Measurements from ENCODE around the gene ASB5.
"Not testable (repeated sequence)": the region's sequence is repeated elsewhere in the genome, so short reads cannot be mapped to it uniquely, and the experiment has no call there.

Gene ASB5

GRCh38 chr4:176230836-176231235, 38.2 kb downstream of the ASB5 start:
- ATAC-seq (replicated peaks) = no peak
- Mint-ChIP-seq H3K9me3 (no peaks in the 10 kb centered on the region), H3K27me3 (peaks cover 47 to 60% of the 10 kb centered on the region in 2 donors), H3K4me1 (ENCODE audit: low read depth in 2 of 2) (no peaks in the 10 kb centered on the region), H3K4me3 (no peak overlapping the region), H3K27ac (no peak overlapping the region), H3K36me3 (ENCODE audit: insufficient read depth) (no peaks in the 10 kb centered on the region)
- DNase-seq = no peak

DNA sequence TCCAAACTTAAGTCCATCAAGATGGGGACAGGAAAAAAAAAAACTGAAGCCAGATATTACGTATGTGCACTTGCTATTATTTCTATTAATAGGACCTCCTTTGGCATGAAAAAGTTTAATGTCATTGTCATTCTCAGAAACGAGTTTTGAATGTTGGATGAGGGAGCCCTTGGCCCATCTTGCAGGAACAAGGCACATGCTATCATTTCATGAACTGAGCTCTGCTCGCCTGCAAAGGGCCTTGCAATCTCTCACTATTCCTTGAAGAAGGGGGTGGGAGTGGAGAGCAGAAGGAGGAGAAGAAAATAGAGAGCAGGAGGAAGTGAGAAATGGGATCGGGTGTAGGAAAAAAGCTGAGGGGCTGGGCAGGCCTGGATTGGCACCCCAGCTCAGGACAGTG, 39.4 kb downstream of the ASB5 start:
- Mint-ChIP-seq H3K27me3 (peaks cover 48 to 65% of the 10 kb centered on the region in 2 donors), H3K9me3 (no peaks in the 10 kb centered on the region), H3K36me3 (ENCODE audit: insufficient read depth) (no peaks in the 10 kb centered on the region), H3K4me1 (ENCODE audit: low read depth in 2 of 2) (no peaks in the 10 kb centered on the region), H3K27ac (no peak overlapping the region), H3K4me3 (no peak overlapping the region)
- DNase-seq (no peak), ATAC-seq (replicated peaks) (no peak)

- H3K9me3 Mint-ChIP-seq = no peaks in the 10 kb centered on the region
- no peak for DNase-seq
- no peak overlapping the region for H3K27ac Mint-ChIP-seq
- no peaks in the 10 kb centered on the region for H3K4me1 Mint-ChIP-seq (ENCODE audit: low read depth in 2 of 2)
- no peaks in the 10 kb centered on the region for H3K36me3 Mint-ChIP-seq (ENCODE audit: insufficient read depth)
- peaks cover 36 to 46% of the 10 kb centered on the region in 2 donors for H3K27me3 Mint-ChIP-seq
- H3K4me3 Mint-ChIP-seq = no peak overlapping the region
- no peak for ATAC-seq (replicated peaks)
Observed at GRCh38 chr4:176226736-176227135, 42.3 kb downstream of the ASB5 start.

GRCh38 chr4:176223561-176223960, 45.5 kb downstream of the ASB5 start:
- H3K27me3 Mint-ChIP-seq = peaks cover 20 to 36% of the 10 kb centered on the region in 2 donors
- H3K9me3 Mint-ChIP-seq = no peaks in the 10 kb centered on the region
- H3K4me1 Mint-ChIP-seq (ENCODE audit: low read depth in 2 of 2) = no peaks in the 10 kb centered on the region
- no peak overlapping the region for H3K27ac Mint-ChIP-seq
- peaks cover 3% of the 10 kb centered on the region for H3K36me3 Mint-ChIP-seq (ENCODE audit: insufficient read depth)
- no peak for DNase-seq
- no peak overlapping the region for H3K4me3 Mint-ChIP-seq
- no peak for ATAC-seq (replicated peaks)

DNA sequence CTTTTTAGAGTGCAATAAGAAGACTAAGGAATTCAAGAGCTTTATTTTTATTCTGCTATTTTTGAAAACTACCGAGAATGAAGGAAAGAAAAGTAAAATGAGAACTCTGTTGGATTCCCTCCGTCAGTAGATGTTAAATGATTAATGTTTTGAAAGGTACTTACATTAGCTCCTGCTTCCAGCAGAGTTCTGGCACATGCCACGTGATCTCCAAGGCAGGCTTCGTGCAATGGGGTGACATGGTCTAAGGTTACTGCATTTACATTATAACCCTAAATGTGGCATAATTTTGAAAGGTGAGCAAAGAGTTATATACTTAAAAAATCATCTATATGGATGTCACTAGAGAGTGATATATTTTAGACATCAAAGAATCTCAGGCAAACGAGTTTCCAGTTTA, 46.9 kb downstream of the ASB5 start:
- ATAC-seq (replicated peaks) (no peak), DNase-seq (no peak)
- Mint-ChIP-seq H3K4me1 (ENCODE audit: low read depth in 2 of 2) (no peaks in the 10 kb centered on the region), H3K27ac (no peak overlapping the region), H3K27me3 (peaks cover 14 to 25% of the 10 kb centered on the region in 2 donors), H3K36me3 (ENCODE audit: insufficient read depth) (peaks cover 3% of the 10 kb centered on the region), H3K9me3 (no peaks in the 10 kb centered on the region), H3K4me3 (no peak overlapping the region)

DNA sequence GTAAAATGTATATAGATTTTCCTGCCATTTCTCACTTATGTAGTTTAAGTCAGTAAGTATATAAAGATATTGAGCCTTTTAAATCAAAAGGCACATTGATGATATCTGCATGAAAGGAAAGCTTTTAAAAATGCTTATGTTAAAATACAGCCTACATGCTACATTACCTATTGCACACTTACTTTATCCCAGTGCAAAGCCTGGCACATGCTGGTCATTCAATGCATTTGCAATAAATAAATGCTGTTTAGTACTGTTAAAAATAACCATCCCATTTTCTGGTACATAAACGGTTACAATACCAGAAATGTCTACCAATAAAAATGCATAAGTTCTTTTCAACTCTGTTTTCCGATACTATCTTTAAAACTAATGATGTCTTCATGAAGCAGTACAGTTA, 51.5 kb downstream of the ASB5 start:
- peaks cover 6 to 7% of the 10 kb centered on the region in 2 donors for H3K27me3 Mint-ChIP-seq
- H3K4me1 Mint-ChIP-seq (ENCODE audit: low read depth in 2 of 2) = no peaks in the 10 kb centered on the region
- H3K4me3 Mint-ChIP-seq = no peak overlapping the region
- H3K9me3 Mint-ChIP-seq = no peaks in the 10 kb centered on the region
- DNase-seq (no peak), ATAC-seq (replicated peaks) (no peak)
- no peak overlapping the region for H3K27ac Mint-ChIP-seq
- peaks cover 3% of the 10 kb centered on the region for H3K36me3 Mint-ChIP-seq (ENCODE audit: insufficient read depth)

DNA sequence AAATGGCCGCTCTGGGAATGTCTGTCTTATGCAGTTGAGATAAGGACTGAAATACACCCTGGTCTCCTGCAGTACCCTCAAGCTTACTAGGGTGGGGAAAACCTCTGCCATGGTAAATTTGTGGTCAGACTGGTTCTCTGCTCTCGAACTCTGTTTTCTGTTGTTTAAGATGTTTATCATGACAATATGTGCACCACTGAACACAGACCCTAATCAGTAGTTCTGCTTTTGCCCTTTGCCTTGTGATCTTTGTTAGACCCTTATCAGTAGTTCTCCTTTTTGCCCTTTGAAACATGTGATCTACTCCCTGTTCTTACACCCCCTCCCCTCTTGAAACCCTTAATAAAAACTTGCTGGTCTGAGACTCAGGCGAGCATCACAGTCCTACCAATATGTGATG, 56.7 kb downstream of the ASB5 start:
- H3K36me3 Mint-ChIP-seq (ENCODE audit: insufficient read depth); H3K9me3 Mint-ChIP-seq: not testable (repeated sequence)

GRCh38 chr4:176210579-176211296, 58.3 kb downstream of the ASB5 start:
- ATAC-seq (replicated peaks) (no peak), DNase-seq (no peak)
- no peak overlapping the region for H3K4me3 Mint-ChIP-seq
- H3K4me1 Mint-ChIP-seq (ENCODE audit: low read depth in 2 of 2) = no peaks in the 10 kb centered on the region
- no peak overlapping the region for H3K27ac Mint-ChIP-seq
- no peaks in the 10 kb centered on the region for H3K36me3 Mint-ChIP-seq (ENCODE audit: insufficient read depth)
- H3K27me3 Mint-ChIP-seq = peaks cover 32 to 43% of the 10 kb centered on the region in 2 donors
- no peaks in the 10 kb centered on the region for H3K9me3 Mint-ChIP-seq

More for the DNA sequence above, 56.7 kb downstream of the ASB5 start:
- H3K4me3 Mint-ChIP-seq; DNase-seq; H3K4me1 Mint-ChIP-seq (ENCODE audit: low read depth in 2 of 2); ATAC-seq (replicated peaks); H3K27ac Mint-ChIP-seq: not testable (repeated sequence)
- peaks cover 16 to 34% of the 10 kb centered on the region in 2 donors for H3K27me3 Mint-ChIP-seq

DNA sequence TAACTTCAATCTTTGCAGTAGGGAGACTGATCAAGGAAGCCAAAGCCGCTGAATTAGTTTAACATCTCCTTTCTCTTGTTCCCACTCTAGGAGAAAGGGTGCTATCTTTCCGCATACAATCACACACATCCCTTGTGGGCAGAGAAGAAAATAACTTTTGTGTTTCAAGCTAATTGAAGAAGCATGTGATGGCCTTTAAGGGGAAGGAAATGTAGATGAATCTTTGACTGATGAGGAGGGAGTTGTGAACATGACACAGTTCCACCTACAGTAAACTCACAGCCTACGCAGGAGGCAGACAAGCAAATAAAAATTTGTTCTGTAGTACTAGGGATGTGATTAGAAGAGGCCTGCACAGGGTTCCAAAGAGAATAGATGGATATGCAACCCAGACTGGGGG, 58.9 kb downstream of the ASB5 start:
- H3K4me3 Mint-ChIP-seq = no peak overlapping the region

DNA sequence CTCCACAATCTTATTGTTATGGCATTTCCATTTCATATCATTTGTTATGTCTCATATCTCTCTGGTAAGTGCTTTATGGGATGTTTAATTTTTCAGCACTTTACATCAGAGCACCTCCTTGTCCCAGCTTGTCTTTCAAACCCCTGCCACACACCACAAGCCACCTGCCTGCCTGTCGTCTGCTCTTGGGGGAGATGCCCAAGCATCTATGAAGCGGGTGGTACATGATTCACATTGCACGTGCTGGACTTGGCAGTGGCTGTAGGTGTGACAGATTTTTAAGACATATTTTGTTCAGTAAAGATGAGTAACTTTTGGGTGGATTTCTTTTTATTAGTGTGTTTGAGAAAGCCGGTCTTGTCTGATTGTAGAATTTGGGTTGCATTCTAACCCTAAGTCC, 59.5 kb downstream of the ASB5 start:
- Mint-ChIP-seq H3K9me3 (no peaks in the 10 kb centered on the region), H3K36me3 (ENCODE audit: insufficient read depth) (no peaks in the 10 kb centered on the region), H3K27ac (no peak overlapping the region), H3K4me3 (no peak overlapping the region), H3K4me1 (ENCODE audit: low read depth in 2 of 2) (no peaks in the 10 kb centered on the region), H3K27me3 (peaks cover 44 to 51% of the 10 kb centered on the region in 2 donors)
- no peak for DNase-seq
- ATAC-seq (replicated peaks) = no peak

More for the DNA sequence above, 58.9 kb downstream of the ASB5 start:
- H3K9me3 Mint-ChIP-seq = no peaks in the 10 kb centered on the region
- DNase-seq (no peak), ATAC-seq (replicated peaks) (no peak)
- no peak overlapping the region for H3K27ac Mint-ChIP-seq
- no peaks in the 10 kb centered on the region for H3K4me1 Mint-ChIP-seq (ENCODE audit: low read depth in 2 of 2)
- H3K36me3 Mint-ChIP-seq (ENCODE audit: insufficient read depth) = no peaks in the 10 kb centered on the region
- peaks cover 38 to 49% of the 10 kb centered on the region in 2 donors for H3K27me3 Mint-ChIP-seq

GRCh38 chr4:176207839-176208238, 61.2 kb downstream of the ASB5 start:
- Mint-ChIP-seq H3K27me3 (peaks cover 59 to 61% of the 10 kb centered on the region in 2 donors), H3K36me3 (ENCODE audit: insufficient read depth) (no peaks in the 10 kb centered on the region), H3K27ac (no peak overlapping the region), H3K4me1 (ENCODE audit: low read depth in 2 of 2) (no peaks in the 10 kb centered on the region), H3K4me3 (no peak overlapping the region), H3K9me3 (no peaks in the 10 kb centered on the region)
- DNase-seq (no peak), ATAC-seq (replicated peaks) (no peak)

DNA sequence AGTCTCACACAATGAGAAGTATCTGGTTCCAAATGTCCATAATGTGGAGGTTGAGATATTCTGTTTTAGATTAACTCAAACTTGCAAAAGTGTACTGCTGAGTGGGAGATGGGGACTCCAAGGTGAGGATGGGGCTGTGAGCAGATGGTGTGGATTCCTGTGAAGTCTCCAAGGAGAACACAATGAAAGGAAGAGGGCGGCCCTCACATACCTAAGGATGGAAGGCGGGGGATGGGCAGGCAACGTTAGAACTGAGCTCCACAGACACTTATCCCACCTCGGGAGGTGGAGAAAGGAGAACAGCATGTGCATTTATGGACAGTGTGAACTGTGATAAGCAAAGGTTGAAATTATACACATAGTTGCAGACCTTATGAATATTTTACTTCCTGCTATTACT, 63.7 kb downstream of the ASB5 start:
- H3K9me3 Mint-ChIP-seq = no peaks in the 10 kb centered on the region

GRCh38 chr4:176198316-176198903, 70.6 kb downstream of the ASB5 start:
- H3K27me3 Mint-ChIP-seq = peaks cover 13 to 16% of the 10 kb centered on the region in 2 donors
- no peak overlapping the region for H3K27ac Mint-ChIP-seq
- peaks cover 0 to 2% of the 10 kb centered on the region in 2 donors for H3K9me3 Mint-ChIP-seq
- ATAC-seq (replicated peaks) (no peak), DNase-seq (no peak)
- peaks cover 9 to 10% of the 10 kb centered on the region in 2 donors for H3K4me1 Mint-ChIP-seq (ENCODE audit: low read depth in 2 of 2)
- H3K4me3 Mint-ChIP-seq = no peak overlapping the region
- H3K36me3 Mint-ChIP-seq (ENCODE audit: insufficient read depth) = peaks cover 11% of the 10 kb centered on the region

More for the DNA sequence above, 63.7 kb downstream of the ASB5 start:
- Mint-ChIP-seq H3K4me3 (no peak overlapping the region), H3K36me3 (ENCODE audit: insufficient read depth) (no peaks in the 10 kb centered on the region), H3K27me3 (peaks cover 53 to 62% of the 10 kb centered on the region in 2 donors), H3K27ac (no peak overlapping the region), H3K4me1 (ENCODE audit: low read depth in 2 of 2) (no peaks in the 10 kb centered on the region)
- DNase-seq = no peak
- ATAC-seq (replicated peaks) = no peak

Data from effector memory CD8-positive, alpha-beta T cell (primary cell).